Measurements from ENCODE around the gene IDH3B. TPM values are rescaled to one million over a fixed set of nuclear protein-coding genes. Genes with fewer than 3 reads are reported as not detected.

Gene IDH3B
- total and polyA plus RNA-seq, 2 of the 8 experiments (the other 6 are each of a cell fraction or from before 2014, with no cell fraction given): 110 to 167 TPM

GRCh38 chr20:2701671-2702081 lies 37.7 kb upstream of the IDH3B start (continued):
- 0 out of 2 replicates have a peak, but pooled peaks have one; percentile 26 for TF ChIP-seq CHD2 (IDR thresholded peaks at IDR 0.05; ENCODE audit: low read length)
- TF ChIP-seq SP2 (IDR thresholded peaks at IDR 0.05; ENCODE audit: low read length): no peak
- no peak for TF ChIP-seq CREB1 (IDR thresholded peaks at IDR 0.05)
- TF ChIP-seq RXRA (IDR thresholded peaks at IDR 0.05; ENCODE audit: insufficient read depth, low read depth, low read length): 0 out of 2 replicates have a peak, but pooled peaks have one; percentile 59
- 0 out of 2 replicates have a peak, but pooled peaks have one; percentile 42 for TF ChIP-seq POU5F1 (IDR thresholded peaks at IDR 0.05; ENCODE audit: low read depth, low read length)
- peak; percentile 36; the same call in 1 of the 2 replicates for TF ChIP-seq TCF12 (IDR thresholded peaks at IDR 0.05; ENCODE audit: low read depth, low read length)
- no peak for TF ChIP-seq ZNF274 (IDR thresholded peaks at IDR 0.05; ENCODE audit: borderline replicate concordance, extremely low read depth, low read length)
- no peak for TF ChIP-seq ASH2L (IDR thresholded peaks at IDR 0.05; ENCODE audit: low read length)
- no peak for TF ChIP-seq CEBPB (IDR thresholded peaks at IDR 0.05; ENCODE audit: low read depth, low read length)
- peak; percentile 61; the same call in 1 of the 2 replicates for TF ChIP-seq EGR1 (IDR thresholded peaks at IDR 0.05; ENCODE audit: borderline replicate concordance, low read depth, low read length)
- TF ChIP-seq ATF2 (IDR thresholded peaks at IDR 0.05; ENCODE audit: low read length): no peak
- TF ChIP-seq GTF2F1 (IDR thresholded peaks at IDR 0.05; ENCODE audit: borderline replicate concordance, low read depth, low read length): no peak
- TF ChIP-seq SIN3A (conservative IDR thresholded peaks at IDR 0.05 in 1 of 2, IDR thresholded peaks at IDR 0.05 in 1 of 2; ENCODE audit: low read depth in 1 of 2, low read length in 2 of 2): no peak
- no peak for TF ChIP-seq BCL11A (IDR thresholded peaks at IDR 0.05; ENCODE audit: low read depth in 2 of 2, low read length in 2 of 2)
- no peak for TF ChIP-seq POLR2A (IDR thresholded peaks at IDR 0.05; ENCODE audit: control extremely low read depth in 1 of 2, low read depth in 2 of 2, low read length in 2 of 2)
- TF ChIP-seq, protein P1, sequence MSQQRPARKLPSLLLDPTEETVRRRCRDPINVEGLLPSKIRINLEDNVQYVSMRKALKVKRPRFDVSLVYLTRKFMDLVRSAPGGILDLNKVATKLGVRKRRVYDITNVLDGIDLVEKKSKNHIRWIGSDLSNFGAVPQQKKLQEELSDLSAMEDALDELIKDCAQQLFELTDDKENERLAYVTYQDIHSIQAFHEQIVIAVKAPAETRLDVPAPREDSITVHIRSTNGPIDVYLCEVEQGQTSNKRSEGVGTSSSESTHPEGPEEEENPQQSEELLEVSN (IDR thresholded peaks at IDR 0.05): no peak
- no peak for TF ChIP-seq FOSL1 (IDR thresholded peaks at IDR 0.05; ENCODE audit: insufficient read depth, low read depth, low read length)
- TF ChIP-seq CBX8 (IDR thresholded peaks at IDR 0.05; ENCODE audit: borderline replicate concordance, low read depth, low read length): no peak
- no peak for TF ChIP-seq HDAC6 (IDR thresholded peaks at IDR 0.05; ENCODE audit: low read depth, low read length)
- TF ChIP-seq RFX5 (IDR thresholded peaks at IDR 0.05; ENCODE audit: borderline replicate concordance, low read depth, low read length): no peak
- no peak for TF ChIP-seq ATF3 (IDR thresholded peaks at IDR 0.05; ENCODE audit: insufficient read depth, low read depth, low read length)
- no peak for TF ChIP-seq SIRT6 (IDR thresholded peaks at IDR 0.05; ENCODE audit: low read length)
- TF ChIP-seq CTBP2 (IDR thresholded peaks at IDR 0.05; ENCODE audit: borderline replicate concordance, insufficient read depth, insufficient read length, low read length): peak; percentile 75
- no peak for TF ChIP-seq SP4 (IDR thresholded peaks at IDR 0.05; ENCODE audit: low read length)
- no peak for TF ChIP-seq JUN (IDR thresholded peaks at IDR 0.05; ENCODE audit: low read depth, low read length)

All from H1 (cell line).